Measurements from ENCODE around the gene MGRN1.
A peak's percentile ranks its signal among the peaks of the same experiment; 100 is the strongest.

Gene MGRN1

GRCh38 chr16:4606354-4606753 lies 18.3 kb upstream of the MGRN1 start:
- DNase-seq: no peak

GRCh38 chr16:4607841-4608703 lies 16.6 kb upstream of the MGRN1 start:
- DNase-seq: no peak

- no peak for DNase-seq
These were observed 16.0 kb upstream of the MGRN1 start for GRCh38 chr16:4608704-4608980.

GRCh38 chr16:4609200-4610010 lies 15.2 kb upstream of the MGRN1 start:
- DNase-seq: no peak

GRCh38 chr16:4610011-4611005 lies 14.3 kb upstream of the MGRN1 start:
- DNase-seq: no peak

GRCh38 chr16:4611337-4612021 lies 13.1 kb upstream of the MGRN1 start:
- no peak for DNase-seq

GRCh38 chr16:4612474-4612931 lies 12.1 kb upstream of the MGRN1 start:
- no peak for DNase-seq

GRCh38 chr16:4612977-4613635 lies 11.5 kb upstream of the MGRN1 start:
- no peak for DNase-seq

GRCh38 chr16:4613636-4614570 lies 10.7 kb upstream of the MGRN1 start:
- peak in 1 of 4 experiments; percentile 22 for DNase-seq

GRCh38 chr16:4614571-4615383 lies 9.8 kb upstream of the MGRN1 start, which contains the start of gene UBALD1:
UBALD1 (minus strand) TSS chr16:4614888; CDS start chr16:4614797, 91 bp downstream.
- peak; percentile 50 to 70 (median 58) for DNase-seq

- DNase-seq: no peak
These were observed 9.1 kb upstream of the MGRN1 start for GRCh38 chr16:4615384-4616046.

- peak; percentile 95 to 99 (median 97) for DNase-seq
These were observed 8.4 kb upstream of the MGRN1 start for GRCh38 chr16:4616047-4616811.

- no peak for DNase-seq
These were observed 6.7 kb upstream of the MGRN1 start for GRCh38 chr16:4617880-4618279.

- no peak for DNase-seq
These were observed 5.8 kb upstream of the MGRN1 start for GRCh38 chr16:4618645-4619418.

GRCh38 chr16:4623593-4623992 lies 1.0 kb upstream of the MGRN1 start:
- no peak for DNase-seq

- peak; percentile 39 to 54 (median 42) for DNase-seq
These were observed 367 bp downstream of the MGRN1 start for GRCh38 chr16:4624827-4625559.

All from activated CD4-positive, CD25-positive, alpha-beta regulatory T cell (primary cell).